ENCODE results near the gene RPN2.

- TF ChIP-seq EZH2 (IDR thresholded peaks at IDR 0.05; ENCODE audit: low read depth) (no peak), CTCF (conservative IDR thresholded peaks at IDR 0.05) (no peak)
Measured at GRCh38 chr20:37260923-37261322, 81.8 kb downstream of the RPN2 start.
